ENCODE data around the gene BRF1. TPM values are rescaled to one million over a fixed set of nuclear protein-coding genes. Genes with fewer than 3 reads are reported as not detected.

The BRF1 gene
- total and polyA plus RNA-seq, 2 of the 8 experiments (the other 6 are each of a cell fraction or from before 2014, with no cell fraction given): 7.7 to 18.3 TPM

DNA sequence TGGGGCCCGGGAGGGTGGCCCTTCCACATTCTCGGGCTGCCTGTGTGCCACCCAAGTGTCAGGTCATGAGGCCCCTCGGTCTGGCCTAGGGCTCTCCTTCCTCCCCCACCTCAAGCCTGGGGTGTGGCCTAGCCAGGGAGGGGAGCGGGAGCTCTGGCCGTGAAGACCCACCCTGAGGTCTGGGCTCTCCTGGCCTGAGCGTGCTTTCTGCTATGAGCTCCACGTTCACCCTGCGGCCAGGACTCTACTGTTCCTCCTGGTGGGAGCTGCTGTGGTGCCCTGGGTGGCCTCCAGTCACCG lies 25.7 kb upstream of the BRF1 start:
- Histone ChIP-seq H3K27ac (ENCODE audit: low read depth, low read length) (no peak overlapping the region), H3K79me1 (ENCODE audit: low read depth, low read length) (peaks cover 53% of the 10 kb centered on the region), H3K27me3 (replicated peaks in 1 of 4; ENCODE audit: control insufficient read depth in 3 of 4, extremely low read depth in 1 of 4, insufficient read depth in 3 of 4, low read length in 3 of 4) (no peaks in the 10 kb centered on the region), H2AFZ (ENCODE audit: low read length) (no peak overlapping the region), H3K23me2 (ENCODE audit: low read depth, low read length) (no peaks in the 10 kb centered on the region), H3K14ac (ENCODE audit: insufficient read length) (no peak overlapping the region), H3K56ac (replicated peaks; ENCODE audit: insufficient read length, low read depth, low read length) (no peak overlapping the region), H2BK15ac (ENCODE audit: low read length) (no peak overlapping the region), H2BK20ac (ENCODE audit: low read length) (no peak overlapping the region), H3K23ac (ENCODE audit: insufficient read length) (no peak overlapping the region), H3K9ac (replicated peaks in 1 of 4; ENCODE audit: extremely low read depth in 1 of 4, low read depth in 3 of 4, low read length in 3 of 4) (no peak overlapping the region), H3K18ac (ENCODE audit: extremely low read depth, low read length) (peak overlapping the region; percentile 9; the same call in 1 of the 2 replicates), H3K4me2 (ENCODE audit: insufficient read depth in 1 of 2, low read depth in 2 of 2, low read length in 2 of 2) (peak overlapping the region in 1 of 2 experiments; percentile 6; a peak in 1 of 4 replicates), H4K91ac (replicated peaks; ENCODE audit: insufficient read length, low read length) (no peak overlapping the region), H2AK5ac (ENCODE audit: low read depth, low read length) (peak overlapping the region; percentile 65; the same call in 1 of the 2 replicates), H2BK5ac (ENCODE audit: low read depth, low read length) (peak overlapping the region; percentile 73), H3K79me2 (ENCODE audit: control insufficient read depth in 1 of 2, insufficient read depth in 2 of 2, low read length in 2 of 2) (peaks cover 0 to 84% of the 10 kb centered on the region in 2 experiments; a peak in 2 of 4 replicates), H4K8ac (ENCODE audit: extremely low read depth, insufficient read depth, low read length) (no peak overlapping the region), H2BK120ac (replicated peaks; ENCODE audit: low read depth, low read length) (no peak overlapping the region), H4K20me1 (replicated peaks in 1 of 2; ENCODE audit: control insufficient read depth in 1 of 2, insufficient read depth in 2 of 2, low read length in 2 of 2) (peaks cover 41 to 65% of the 10 kb centered on the region in 2 experiments), H3K36me3 (ENCODE audit: control insufficient read depth in 2 of 4, insufficient read depth in 4 of 4, low read length in 3 of 4) (no peaks in the 10 kb centered on the region), H3K4me1 (replicated peaks in 1 of 4; ENCODE audit: control insufficient read depth in 3 of 4, insufficient read depth in 4 of 4, low read length in 3 of 4) (peaks cover 6 to 47% (median 37%) of the 10 kb centered on the region in 4 experiments), H3K4ac (replicated peaks; ENCODE audit: insufficient read length, low read depth, low read length) (no peak overlapping the region), H2BK12ac (ENCODE audit: low read depth, low read length) (0 out of 2 replicates have a peak overlapping the region, but pooled peaks have one; percentile 17), H3K9me3 (ENCODE audit: insufficient read depth in 2 of 2, low read depth in 1 of 2, low read length in 1 of 2) (no peaks in the 10 kb centered on the region), H3K4me3 (ENCODE audit: extremely low read depth in 1 of 4, insufficient read depth in 2 of 4, low read depth in 3 of 4, low read length in 4 of 4) (no peak overlapping the region), H4K5ac (ENCODE audit: insufficient read length, low read depth, low read length) (no peak overlapping the region)
- DNase-seq (ENCODE audit: low read depth in 1 of 2, low spot score in 2 of 2): no peak
- FAIRE-seq: no peak
- 0 out of 2 replicates have a peak, but pooled peaks have one; percentile 15 for TF ChIP-seq GABPA (IDR thresholded peaks at IDR 0.05; ENCODE audit: borderline replicate concordance, insufficient read depth, low read length)
- no peak for TF ChIP-seq TCF12 (IDR thresholded peaks at IDR 0.05; ENCODE audit: low read depth, low read length)
- TF ChIP-seq TAF7 (optimal IDR thresholded peaks at IDR 0.05; ENCODE audit: borderline replicate concordance, low read depth, low read length): no peak
- no peak for TF ChIP-seq CEBPB (IDR thresholded peaks at IDR 0.05; ENCODE audit: low read depth, low read length)
- no peak for TF ChIP-seq TBP (IDR thresholded peaks at IDR 0.05; ENCODE audit: low read depth, low read length)
- ChIA-PET CTCF (ENCODE audit: partially characterized antibody) (interaction anchor here (0.6 to 2.9 kb wide), 10 partner anchors 8 to 280 kb away, joined by 3 to 17 read pairs (median 3); no protein-coding TSS in a partner anchor), POLR2A (ENCODE audit: partially characterized antibody) (no interaction called here)
- WGBS, 2 experiments (ENCODE audit: extremely low coverage in 1 of 2, insufficient coverage in 1 of 2, insufficient read length in 1 of 2, insufficient replicate concordance in 2 of 2, low coverage in 1 of 2, low lambda C conversion rate in 2 of 2, missing lambda C conversion rate in 1 of 2): 76% methylated on average over 7 of the region's 9 CpGs; no CpG with 5 or more reads in 1 of the 2 experiments
